GM18508 (cell line): Measurements from ENCODE around the gene MRPL21.

Experiments used
- ATAC-seq: cut with Tn5 transposase; IDR thresholded peaks from one replicate; pipeline ENCODE4 v1.9.1; 2021; ENCODE audit warnings: moderate number of reproducible peaks; ENCODE audit not compliant: insufficient read depth, unreplicated experiment

The MRPL21 gene

DNA sequence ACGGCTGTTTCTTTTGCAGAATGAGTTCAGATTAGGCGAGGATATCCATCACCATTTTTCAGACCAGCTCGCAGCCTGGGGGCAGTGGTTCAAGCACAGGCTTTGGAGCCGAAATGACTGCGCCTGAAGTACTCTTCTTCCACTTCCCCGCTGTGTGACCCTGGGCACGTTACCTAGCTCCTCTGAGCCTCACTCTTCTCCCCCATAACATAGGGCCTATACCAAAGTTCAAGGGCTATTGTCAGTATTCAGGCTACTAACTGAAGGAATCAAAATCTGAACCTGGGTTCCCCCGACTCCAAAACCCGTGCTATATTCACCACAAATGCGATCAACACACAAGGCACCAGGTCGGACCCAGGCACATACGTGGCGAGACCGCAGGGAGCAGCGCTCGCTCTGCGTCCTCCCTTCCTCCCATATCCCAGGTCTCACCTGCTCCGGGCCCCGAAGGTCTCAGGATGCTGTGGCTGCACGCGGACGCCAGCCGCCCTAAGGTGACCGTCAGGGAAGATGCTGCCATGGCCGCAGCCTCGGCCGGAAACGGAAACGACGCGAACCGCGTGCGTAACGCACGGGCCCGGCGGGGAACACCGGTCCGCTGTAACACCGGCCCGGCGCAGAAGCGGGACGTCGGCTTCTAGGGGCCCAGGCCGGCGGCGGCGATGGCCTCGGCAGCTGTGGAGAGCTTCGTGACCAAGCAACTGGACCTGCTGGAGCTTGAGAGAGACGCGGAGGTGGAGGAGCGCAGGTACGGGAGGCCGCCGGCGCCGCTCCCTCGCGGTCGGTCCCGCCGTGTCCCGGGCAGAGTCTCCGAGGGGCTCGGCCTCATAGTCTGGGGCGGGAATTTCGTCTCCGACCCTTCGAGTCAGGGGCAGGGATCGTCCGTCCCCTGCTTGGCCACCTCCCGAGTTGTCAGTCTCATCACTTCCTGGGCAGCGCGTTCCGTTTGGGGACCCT, at the start of gene MRPL21, which contains the start of gene IGHMBP2:
MRPL21 (minus strand) TSS at position 545 of the 960 bp plus-strand sequence; CDS start at position 523, 22 bp downstream.
IGHMBP2 (plus strand) TSS at position 604 of the 960 bp plus-strand sequence; CDS start at position 666, 62 bp downstream.
- no peak for ATAC-seq

DNA sequence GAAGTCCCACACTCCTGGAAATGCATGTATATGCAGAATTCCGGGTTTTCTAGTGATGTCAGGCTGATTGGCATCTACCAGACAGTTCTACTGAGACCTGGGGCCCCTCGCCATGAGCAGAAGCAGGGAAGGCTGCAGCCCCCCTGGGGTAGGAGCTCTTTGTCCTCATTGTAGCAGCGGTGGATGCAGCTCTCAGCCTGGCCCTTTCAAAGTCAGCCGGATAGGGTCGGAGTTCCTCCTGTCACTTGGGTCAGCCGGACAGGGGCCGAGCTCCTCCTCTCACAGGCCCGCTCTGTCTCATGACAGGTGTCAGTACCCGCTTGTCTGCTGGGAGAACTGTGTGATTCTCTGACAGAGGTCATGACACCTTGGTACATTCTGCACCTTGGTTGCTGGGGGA, 47.1 kb upstream of the MRPL21 start:
- ATAC-seq: no peak

DNA sequence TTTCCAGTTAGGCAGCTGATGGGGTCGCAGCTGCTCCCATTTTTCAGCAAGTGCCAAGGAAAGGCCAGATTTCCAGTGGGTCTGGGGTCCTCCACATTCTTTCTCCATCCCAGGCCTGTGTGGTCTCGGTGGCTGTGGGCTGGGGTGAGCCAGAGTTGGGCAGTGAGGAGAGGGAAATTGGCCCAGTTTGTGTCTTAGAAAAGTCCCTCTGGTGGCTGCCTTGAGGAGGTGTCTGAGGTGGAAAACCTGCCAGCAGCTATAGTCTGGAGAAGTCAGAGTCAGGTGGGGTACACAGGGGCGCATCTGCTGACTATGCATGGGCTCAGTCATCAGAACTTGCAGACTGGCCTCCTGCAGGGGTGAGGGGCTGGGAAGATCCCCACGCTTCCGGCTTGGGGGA, 46.6 kb upstream of the MRPL21 start:
- no peak for ATAC-seq

DNA sequence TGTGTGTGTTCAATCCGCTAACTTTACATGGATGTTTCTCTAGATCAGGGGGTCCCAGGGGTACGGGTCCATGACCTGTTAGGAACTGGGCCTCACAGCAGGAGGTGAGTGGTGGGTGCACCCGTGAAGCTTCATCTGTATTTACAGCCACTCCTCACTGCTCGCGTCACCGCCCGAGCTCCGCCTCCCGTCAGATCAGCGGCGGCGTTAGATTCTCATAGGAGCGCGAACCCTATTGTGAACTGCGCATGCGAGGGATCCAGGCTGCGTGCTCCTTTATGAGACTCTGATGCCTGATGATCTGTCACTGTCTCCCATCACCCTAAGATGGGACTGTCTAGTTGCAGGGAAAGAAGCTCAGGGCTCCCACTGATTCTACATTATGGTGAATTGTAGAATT, 45.3 kb upstream of the MRPL21 start:
- ATAC-seq: no peak

DNA sequence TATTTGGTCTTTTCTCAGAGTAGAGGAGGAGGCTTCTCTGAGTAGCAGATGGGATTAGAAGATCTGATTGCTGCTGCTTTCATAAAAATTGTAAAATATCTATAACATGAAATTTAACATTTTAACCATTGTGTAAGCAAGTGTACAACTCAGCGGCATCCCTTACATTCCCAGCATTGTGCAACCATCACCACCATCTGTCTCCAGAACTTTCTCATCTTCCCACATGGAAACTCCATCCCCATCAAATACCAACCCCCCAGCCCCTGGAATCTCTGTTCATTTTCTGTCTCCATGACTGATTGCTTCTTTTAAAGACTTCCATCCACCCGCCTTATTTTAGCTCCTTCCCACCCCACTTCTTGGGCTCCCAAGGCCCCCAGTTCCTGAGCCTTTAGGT, 44.9 kb upstream of the MRPL21 start:
- no peak for ATAC-seq

DNA sequence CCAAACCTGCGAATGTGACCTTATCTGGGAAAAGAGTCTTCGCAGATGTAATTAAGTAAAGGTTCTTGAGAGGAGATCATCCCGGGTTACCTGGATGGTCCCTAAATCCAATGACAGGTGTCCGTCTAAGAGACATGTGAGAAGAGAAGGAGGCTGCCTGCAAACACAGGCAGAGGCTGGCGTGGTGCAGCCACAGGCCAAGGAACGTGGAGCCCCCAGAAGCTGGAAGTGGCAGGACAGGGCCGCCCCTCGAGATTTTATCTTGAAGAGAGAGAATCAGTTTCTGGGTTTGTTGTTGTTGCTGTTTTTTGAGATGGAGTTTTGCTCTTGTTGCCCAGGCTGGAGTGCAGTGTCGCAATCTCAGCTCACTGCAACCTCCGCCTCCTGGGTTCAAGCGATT, 43.5 kb upstream of the MRPL21 start:
- no peak for ATAC-seq

DNA sequence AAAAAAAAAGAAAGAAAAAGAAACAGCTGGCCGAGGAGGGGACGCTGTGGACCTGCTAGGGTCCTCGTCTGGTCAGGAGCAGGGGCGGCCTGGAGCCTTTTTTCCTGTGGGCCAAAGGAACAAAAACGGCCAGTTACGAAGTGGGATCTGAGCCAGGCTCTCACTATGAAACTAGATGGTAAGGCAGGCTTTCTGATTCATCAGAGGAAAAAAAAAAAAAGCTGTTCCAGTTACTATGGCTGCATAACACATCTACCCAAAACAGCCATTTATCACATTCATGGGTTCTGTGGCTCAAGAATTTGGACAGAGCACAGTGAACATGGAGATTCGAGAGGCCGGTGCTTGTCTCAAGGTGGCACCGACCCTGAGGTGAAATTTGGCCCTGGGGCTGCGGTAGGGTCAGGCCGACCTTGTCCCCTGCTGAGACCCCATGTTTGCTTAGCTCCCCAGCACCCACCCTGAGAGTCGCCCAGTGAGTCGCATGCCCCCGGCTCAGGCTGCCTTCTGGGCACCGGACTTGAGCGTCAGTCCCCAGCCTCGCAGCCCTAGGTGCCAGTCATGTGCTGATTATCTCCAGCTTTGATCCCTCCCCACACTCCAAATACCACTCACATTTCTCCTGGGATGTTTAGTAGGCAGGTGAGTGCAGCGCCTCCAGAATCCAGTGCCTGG, 42.9 kb upstream of the MRPL21 start:
- no peak for ATAC-seq

DNA sequence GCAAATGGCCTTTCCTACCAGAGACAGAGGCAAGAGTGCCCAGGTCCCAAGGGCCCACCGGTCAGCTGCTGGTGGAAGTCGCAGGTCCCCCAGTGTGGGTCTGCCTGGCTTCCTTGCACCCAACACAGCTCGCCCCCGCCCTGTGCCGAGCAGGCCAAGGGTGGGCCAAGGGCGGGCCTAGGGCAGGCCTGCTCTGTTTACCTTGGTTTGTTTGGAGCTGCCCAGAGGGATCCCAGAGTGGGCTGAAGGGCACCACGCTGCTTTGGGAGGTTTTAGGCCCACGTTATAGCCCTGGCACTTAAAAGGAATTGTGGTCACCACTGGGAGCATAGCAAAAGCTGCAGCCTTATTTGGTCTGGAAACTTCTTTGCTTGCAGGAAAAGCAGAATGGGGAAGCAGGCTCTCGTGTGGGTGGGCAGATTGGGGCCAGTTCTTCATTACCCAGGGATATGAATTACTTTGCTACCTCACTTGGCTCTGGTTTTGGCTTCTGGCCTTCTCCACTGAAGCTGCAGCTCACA, 39.2 kb upstream of the MRPL21 start:
- no peak for ATAC-seq

DNA sequence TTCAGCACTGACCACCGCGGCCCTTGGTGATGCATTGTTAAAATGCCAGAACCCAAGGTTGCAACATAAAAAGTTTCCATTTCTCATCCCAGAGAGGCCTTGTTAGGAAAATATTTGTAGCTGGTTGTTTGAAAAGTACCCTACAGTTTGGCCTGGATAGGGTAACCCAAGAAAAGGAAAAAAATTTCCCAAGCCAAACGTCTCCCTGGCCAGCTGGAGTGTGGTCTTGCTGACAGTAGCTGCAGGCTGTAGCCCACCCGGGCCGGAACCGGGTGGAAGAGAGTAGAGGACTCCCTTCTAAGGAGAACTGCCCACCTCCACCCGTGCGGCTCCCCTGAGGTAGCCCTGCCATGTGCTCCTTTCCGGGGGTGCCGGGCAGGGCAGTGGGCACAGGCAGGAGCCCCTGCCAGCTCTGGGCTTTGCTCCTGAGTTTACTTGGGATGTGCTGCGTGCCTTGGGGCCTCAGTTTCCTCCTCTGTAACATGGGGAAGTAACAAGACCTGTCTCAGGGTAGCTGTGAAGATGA, 38.5 kb upstream of the MRPL21 start:
- no peak for ATAC-seq

DNA sequence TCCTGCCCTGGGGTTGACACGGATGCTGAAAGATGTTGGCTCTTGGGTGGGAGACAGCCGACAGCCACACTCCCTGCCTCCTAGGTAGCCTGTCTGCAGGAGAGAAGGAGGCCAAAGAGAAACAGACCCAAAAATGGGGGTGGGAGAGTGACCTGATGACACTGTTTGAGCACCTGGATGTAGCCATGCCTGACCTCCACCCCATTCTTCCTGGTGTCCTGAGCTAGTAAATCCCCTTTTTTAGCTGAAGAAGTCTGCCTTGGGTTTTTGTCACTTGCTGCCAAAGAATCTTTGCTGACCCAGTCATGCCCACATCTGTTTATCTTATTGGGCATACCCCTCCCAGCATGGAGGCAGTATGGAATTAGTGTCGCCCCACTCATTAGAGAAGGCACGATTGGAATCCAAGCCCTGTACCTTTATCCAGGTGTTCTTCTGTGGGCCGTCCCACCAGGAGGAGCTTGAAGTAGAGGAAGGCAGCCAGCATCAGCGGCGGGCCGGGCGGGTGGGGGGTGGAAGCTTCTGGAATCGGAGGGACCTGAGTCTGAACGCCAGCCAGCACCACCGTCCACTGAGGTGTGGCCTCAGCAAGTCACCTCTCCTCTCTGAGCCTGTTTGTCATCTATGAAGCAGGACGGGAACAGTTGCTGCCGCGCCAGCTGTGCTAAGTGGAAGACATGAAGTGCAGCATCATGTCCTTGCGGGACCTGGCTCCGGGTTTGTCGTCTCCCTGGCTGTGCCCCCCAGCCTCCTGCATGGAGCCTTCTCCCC, 37.9 kb upstream of the MRPL21 start:
- no peak for ATAC-seq

DNA sequence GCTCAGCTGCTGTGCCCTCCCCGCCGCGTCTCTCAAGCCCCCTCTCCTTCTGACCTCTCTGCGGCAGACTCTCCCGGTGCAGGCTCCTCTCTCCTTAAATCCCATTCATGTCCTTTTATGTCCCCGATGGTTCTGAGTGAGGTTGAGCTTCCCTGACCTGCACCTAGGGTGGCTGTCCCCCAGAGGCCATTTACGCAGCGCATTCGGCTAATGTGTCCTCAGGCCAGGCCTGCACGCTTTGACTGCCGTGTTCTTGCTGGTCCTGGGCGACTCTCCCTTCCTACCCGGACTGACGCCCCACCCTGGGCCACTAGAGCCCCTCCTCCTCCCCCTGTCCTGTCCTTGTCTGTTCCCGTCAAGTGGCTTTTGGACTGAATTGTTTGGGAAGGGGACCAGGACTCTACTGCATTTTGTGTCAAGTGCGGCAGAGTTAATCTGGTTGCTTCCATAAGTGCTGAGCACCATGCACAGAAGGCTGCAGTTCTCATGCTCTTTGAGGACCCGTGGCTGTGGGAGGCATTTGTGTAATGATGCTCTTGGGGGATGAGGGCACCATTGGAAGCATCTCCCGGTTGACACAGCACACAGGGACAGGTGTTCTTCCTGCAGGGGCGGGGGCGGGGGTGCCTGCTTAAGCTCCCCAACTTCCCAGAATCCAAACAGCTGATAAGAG, 37.2 kb upstream of the MRPL21 start:
- ATAC-seq: no peak

DNA sequence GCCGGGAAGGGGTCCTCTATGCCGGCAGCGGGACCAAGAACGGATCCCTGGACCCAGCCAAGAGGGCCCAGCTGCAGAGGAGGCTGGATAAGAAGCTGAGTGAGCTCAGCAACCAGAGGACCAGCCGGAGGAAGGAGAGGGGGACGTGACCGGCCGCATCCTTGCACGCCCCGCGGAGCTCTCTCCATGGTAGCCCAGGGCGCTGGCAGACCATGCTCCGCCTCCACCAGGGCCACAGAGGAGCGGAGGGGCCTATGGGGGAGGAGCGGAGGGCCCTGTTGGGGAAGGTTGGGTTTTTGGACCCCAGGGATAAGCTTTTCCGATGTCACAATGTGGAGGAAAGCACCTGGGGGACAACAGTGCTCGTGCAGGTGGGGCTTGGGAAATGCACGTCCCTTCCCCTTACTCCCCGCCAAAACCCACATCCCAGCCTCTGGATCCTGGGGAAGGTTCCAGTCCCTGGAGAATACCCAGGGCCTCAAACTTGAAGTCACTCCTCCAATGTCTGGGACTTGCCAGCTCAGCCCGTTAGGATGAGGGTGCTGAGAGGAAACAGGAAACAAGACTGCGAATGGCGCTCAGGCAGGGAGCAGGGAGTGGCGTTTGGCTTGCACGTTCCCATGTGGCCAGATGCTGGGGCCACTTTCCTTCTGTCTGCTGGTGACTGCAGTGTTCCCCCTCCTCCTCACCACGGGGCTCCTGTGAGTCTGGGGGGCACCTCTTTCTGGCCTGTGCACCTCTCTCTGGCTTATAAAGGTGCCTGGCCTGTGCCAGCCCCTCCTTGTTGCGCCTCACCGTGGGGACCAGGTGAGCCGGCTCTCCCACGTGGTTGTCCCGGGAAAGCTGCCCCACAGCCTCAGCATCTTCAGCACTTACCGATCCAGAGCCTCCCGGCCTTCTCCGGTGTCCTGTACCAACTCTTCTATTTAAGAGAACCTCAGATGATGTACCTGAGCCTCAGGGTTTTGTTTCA, 36.2 kb upstream of the MRPL21 start:
- no peak for ATAC-seq

DNA sequence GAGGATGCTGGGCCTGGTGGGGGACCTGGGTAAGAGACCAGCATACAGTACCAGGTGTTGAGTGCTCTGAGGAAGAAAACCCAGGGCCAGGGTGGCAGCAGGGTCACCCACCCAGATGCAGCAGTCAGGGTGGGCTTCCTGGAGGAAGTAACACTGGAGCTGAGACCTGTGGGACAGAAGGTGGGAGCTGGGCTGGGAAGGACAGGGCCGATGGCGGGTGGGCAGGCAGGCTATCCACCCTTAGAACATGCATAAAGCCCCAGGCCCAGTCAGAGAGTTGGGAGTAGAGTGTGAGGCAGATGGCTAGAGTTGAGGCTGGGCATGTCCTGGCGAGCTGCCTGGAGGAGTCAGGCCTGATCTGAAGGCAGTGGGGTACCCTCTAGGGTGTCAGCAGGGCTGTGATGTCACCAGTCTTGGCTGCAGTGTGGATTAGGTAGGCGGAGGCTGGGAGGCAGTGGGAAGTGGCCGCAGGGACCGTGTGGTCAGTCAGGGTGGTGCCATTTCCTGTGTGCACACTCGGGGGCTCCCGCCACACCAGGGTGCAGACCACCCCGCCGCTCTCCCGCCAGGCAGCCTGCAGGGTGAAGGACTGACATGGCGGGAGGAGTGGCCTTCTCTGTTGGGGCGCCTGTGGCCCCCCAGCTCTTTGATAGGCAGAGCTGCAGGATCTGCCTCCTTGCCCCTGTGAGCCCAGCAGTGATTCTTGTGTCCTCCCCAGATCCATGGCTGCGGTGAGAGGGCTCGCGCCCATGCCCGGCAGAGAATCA, 35.4 kb upstream of the MRPL21 start:
- ATAC-seq: no peak

DNA sequence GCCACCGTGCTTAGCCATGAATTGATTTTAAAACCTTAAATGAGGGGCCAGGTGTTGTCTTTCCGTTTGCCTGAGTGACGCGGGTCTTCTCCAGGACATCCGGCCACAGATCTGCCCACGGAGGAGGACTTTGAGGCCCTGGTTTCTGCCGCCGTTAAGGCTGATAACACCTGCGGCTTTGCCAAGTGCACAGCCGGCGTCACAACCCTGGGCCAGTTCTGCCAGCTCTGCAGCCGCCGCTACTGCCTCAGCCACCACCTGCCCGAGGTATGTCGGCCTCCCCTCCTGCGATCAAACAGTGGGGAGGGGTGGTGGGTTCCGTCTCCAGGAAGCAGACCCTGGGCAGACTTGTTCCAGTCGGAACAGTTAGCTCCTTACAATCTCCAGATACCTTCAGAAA, 34.5 kb upstream of the MRPL21 start:
- no peak for ATAC-seq

DNA sequence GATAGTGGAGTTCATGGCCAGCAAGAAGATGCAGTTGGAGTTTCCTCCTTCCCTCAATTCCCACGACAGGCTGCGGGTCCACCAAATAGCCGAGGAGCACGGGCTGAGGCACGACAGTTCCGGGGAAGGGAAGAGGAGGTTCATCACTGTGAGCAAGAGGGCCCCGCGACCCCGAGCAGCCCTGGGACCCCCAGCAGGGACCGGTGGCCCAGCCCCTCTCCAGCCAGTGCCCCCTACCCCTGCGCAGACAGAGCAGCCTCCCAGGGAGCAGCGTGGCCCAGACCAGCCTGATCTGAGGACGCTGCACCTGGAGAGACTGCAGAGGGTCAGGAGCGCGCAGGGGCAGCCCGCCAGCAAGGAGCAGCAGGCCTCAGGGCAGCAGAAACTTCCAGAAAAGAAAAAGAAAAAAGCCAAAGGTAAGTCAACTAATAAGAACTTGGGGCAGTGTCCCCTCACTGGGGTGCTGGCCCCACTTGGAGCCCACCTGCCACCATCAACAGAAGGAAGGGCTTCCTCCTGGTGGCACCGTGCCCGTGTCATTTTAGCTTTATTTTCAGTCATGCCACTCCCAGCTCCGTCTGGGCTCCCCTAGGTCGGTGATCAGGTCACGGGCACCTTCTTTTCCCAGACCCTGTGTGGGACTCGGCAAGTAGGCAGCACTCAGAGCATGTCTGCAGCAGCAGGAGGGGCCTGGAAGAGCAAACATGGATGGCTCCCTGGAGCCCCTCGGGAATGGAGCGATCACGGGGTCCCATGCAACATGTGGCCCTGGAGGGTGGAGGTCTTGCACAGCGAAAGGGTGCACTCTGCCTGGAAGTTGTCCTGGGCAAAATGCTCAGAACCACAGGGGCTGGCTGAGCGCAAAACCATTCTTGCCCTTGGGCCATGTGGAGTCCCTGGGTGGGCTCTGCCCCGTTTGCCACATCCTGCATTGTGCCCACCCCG, 33.3 kb upstream of the MRPL21 start:
- ATAC-seq: no peak

DNA sequence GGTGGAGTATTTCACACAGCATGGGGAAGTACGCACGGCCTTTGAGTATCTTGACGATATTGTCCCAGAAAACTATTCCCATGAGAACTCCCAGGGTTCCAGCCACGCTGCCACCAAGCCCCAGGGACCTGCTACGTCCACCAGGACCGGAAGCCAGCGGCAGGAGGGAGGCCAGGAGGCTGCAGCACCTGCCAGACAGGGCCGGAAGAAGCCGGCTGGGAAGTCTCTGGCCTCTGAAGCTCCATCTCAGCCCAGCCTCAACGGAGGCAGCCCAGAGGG, 32.7 kb upstream of the MRPL21 start:
- ATAC-seq: no peak
